ENCODE results near the gene EXOC5.

DNA sequence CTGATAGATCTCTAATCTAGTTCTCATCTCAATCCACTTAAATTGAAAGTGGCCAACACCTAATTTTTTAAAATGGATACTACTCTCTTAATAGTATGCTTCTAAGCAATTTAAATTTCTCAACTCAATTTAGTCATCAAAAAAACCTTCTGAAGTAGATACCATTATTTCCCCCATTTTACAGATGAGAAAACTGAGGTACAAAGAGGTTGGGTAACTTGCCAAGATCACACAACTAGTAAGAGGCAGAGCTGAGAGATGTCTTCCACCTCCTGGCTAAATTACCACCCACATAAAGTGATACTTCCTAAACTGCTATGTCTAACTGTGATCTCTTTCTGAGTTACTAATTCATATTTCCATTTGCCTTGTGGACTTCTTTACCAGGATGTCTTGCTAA lies 6.6 kb downstream of the EXOC5 start:
- TF ChIP-seq, protein P1, sequence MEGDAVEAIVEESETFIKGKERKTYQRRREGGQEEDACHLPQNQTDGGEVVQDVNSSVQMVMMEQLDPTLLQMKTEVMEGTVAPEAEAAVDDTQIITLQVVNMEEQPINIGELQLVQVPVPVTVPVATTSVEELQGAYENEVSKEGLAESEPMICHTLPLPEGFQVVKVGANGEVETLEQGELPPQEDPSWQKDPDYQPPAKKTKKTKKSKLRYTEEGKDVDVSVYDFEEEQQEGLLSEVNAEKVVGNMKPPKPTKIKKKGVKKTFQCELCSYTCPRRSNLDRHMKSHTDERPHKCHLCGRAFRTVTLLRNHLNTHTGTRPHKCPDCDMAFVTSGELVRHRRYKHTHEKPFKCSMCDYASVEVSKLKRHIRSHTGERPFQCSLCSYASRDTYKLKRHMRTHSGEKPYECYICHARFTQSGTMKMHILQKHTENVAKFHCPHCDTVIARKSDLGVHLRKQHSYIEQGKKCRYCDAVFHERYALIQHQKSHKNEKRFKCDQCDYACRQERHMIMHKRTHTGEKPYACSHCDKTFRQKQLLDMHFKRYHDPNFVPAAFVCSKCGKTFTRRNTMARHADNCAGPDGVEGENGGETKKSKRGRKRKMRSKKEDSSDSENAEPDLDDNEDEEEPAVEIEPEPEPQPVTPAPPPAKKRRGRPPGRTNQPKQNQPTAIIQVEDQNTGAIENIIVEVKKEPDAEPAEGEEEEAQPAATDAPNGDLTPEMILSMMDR (IDR thresholded peaks at IDR 0.05): no peak
- no peak for TF ChIP-seq POLR2A (IDR thresholded peaks at IDR 0.05)
